ENCODE results near the gene VANGL1.

GRCh38 chr1:115677565-115677964, 35.8 kb downstream of the VANGL1 start:
- TF ChIP-seq POLR2AphosphoS5 (IDR thresholded peaks at IDR 0.05; ENCODE audit: borderline replicate concordance, low read depth, low read length) (no peak), EZH2 (IDR thresholded peaks at IDR 0.05) (no peak)
